GM19397 (cell line): ENCODE data around the gene MPV17L.
"Not testable (repeated sequence)": the region's sequence is repeated elsewhere in the genome, so short reads cannot be mapped to it uniquely, and the experiment has no call there.

Source experiments
- ATAC-seq: cut with Tn5 transposase; IDR thresholded peaks from one replicate; pipeline ENCODE4 v1.9.1; 2021; ENCODE audit warnings: mild to moderate bottlenecking, moderate library complexity; ENCODE audit not compliant: unreplicated experiment

The MPV17L gene

GRCh38 chr16:15395631-15396508 is at the start of gene MPV17L:
Gene MPV17L (plus strand): TSS chr16:15395754. CDS start chr16:15395898, 144 bp downstream.
- ATAC-seq: not testable (repeated sequence)

- not testable (repeated sequence) for ATAC-seq
These were observed 46.8 kb upstream of the MPV17L start for GRCh38 chr16:15348721-15349120.

- ATAC-seq: not testable (repeated sequence)
These were observed 44.3 kb upstream of the MPV17L start for GRCh38 chr16:15351251-15351650.

GRCh38 chr16:15351745-15352144 is 43.8 kb upstream of the MPV17L start:
- ATAC-seq: not testable (repeated sequence)

GRCh38 chr16:15352852-15353251 is 42.7 kb upstream of the MPV17L start:
- not testable (repeated sequence) for ATAC-seq

GRCh38 chr16:15354846-15355245 is 40.7 kb upstream of the MPV17L start:
- not testable (repeated sequence) for ATAC-seq

- not testable (repeated sequence) for ATAC-seq
These were observed 38.1 kb upstream of the MPV17L start for GRCh38 chr16:15357495-15357894.

GRCh38 chr16:15378194-15378593 is 17.4 kb upstream of the MPV17L start, which contains the start of gene NPIPA5:
Gene NPIPA5 (minus strand): TSS chr16:15378294. CDS start chr16:15378294, 0 bp downstream.
- not testable (repeated sequence) for ATAC-seq

- not testable (repeated sequence) for ATAC-seq
These were observed 12.7 kb upstream of the MPV17L start for GRCh38 chr16:15382810-15383209.

- ATAC-seq: not testable (repeated sequence)
These were observed 7.5 kb upstream of the MPV17L start for GRCh38 chr16:15388060-15388459.

- ATAC-seq: not testable (repeated sequence)
These were observed 5.6 kb upstream of the MPV17L start for GRCh38 chr16:15389916-15390315.

GRCh38 chr16:15393025-15393424 is 2.5 kb upstream of the MPV17L start:
- ATAC-seq: not testable (repeated sequence)

GRCh38 chr16:15396509-15396829 is 915 bp downstream of the MPV17L start:
- not testable (repeated sequence) for ATAC-seq

- no peak for ATAC-seq
These were observed 1.5 kb downstream of the MPV17L start for GRCh38 chr16:15396948-15397594.

GRCh38 chr16:15398618-15399316 is 3.2 kb downstream of the MPV17L start:
- no peak for ATAC-seq

GRCh38 chr16:15399317-15399716 is 3.8 kb downstream of the MPV17L start:
- no peak for ATAC-seq

GRCh38 chr16:15400314-15400713 is 4.8 kb downstream of the MPV17L start:
- not testable (repeated sequence) for ATAC-seq

- ATAC-seq: no peak
These were observed 6.4 kb downstream of the MPV17L start for GRCh38 chr16:15401972-15402371.

- ATAC-seq: no peak
These were observed 7.9 kb downstream of the MPV17L start for GRCh38 chr16:15403392-15403995.

- ATAC-seq: not testable (repeated sequence)
These were observed 8.5 kb downstream of the MPV17L start for GRCh38 chr16:15404091-15404490.

- no peak for ATAC-seq
These were observed 9.2 kb downstream of the MPV17L start for GRCh38 chr16:15404792-15405191.
